HCT116 (cell line): ENCODE data around the gene MRPL49.

Experiments used
- CEBPB ChIP-seq: IDR thresholded peaks from 2 replicates; pipeline ENCODE4 v1.6.1; 2012; ENCODE audit warnings: low read depth
- CTCF ChIP-seq, 3 experiments: fragments of 200-600 bp in 1 of 3; sonication (generic) in 1 of 3; IDR thresholded peaks in 2 of 3; conservative IDR thresholded peaks in 1 of 3; 2 replicates each; pipeline ENCODE4 v1.5.1; 2012 to 2017; ENCODE audit warnings: low read depth in 2 of 3, low read length in 2 of 3, antibody characterized with exemption in 1 of 3, borderline replicate concordance in 1 of 3, control low read depth in 1 of 3, mild to moderate bottlenecking in 1 of 3, mixed read lengths in 1 of 3, mixed run types in 1 of 3, moderate library complexity in 1 of 3; ENCODE audit not compliant: insufficient read depth in 1 of 3
- EZH2 ChIP-seq: fragments of 200-600 bp; sonication (generic); IDR thresholded peaks from 2 replicates; pipeline ENCODE4 v1.6.1; 2017; ENCODE audit warnings: antibody characterized with exemption, mixed run types
- EZH2phosphoT487 ChIP-seq: fragments of 200-600 bp; IDR thresholded peaks from 2 replicates; pipeline ENCODE4 v1.6.1; 2018; ENCODE audit warnings: antibody characterized with exemption, borderline replicate concordance
- JUND ChIP-seq: IDR thresholded peaks from 2 replicates; pipeline ENCODE4 v1.6.1; 2012
- MAX ChIP-seq: IDR thresholded peaks from 2 replicates; pipeline ENCODE4 v1.6.1; 2012
- POLR2A ChIP-seq: IDR thresholded peaks from 2 replicates; pipeline ENCODE4 v1.7.0; 2011; ENCODE audit warnings: borderline replicate concordance; ENCODE audit not compliant: insufficient read depth, insufficient read length; ENCODE audit errors: extremely low read depth
- POLR2AphosphoS5 ChIP-seq: IDR thresholded peaks from 2 replicates; pipeline ENCODE4 v1.6.1; 2011; ENCODE audit warnings: mild to moderate bottlenecking, low read depth, low read length, moderate library complexity
- REST ChIP-seq: IDR thresholded peaks from 2 replicates; pipeline ENCODE4 v1.6.1; 2012; ENCODE audit warnings: low read depth
- SIN3A ChIP-seq: IDR thresholded peaks from 2 replicates; pipeline ENCODE4 v1.6.1; 2012; ENCODE audit warnings: low read depth
- SRF ChIP-seq: IDR thresholded peaks from 2 replicates; pipeline ENCODE4 v1.6.1; 2012; ENCODE audit warnings: low read depth
- TCF7L2 ChIP-seq: IDR thresholded peaks from 2 replicates; pipeline ENCODE4 v1.7.0; 2011; ENCODE audit warnings: borderline replicate concordance, inconsistent platforms; ENCODE audit not compliant: insufficient read depth, insufficient read length; ENCODE audit errors: extremely low read depth
- YY1 ChIP-seq: IDR thresholded peaks from 2 replicates; pipeline ENCODE4 v1.6.1; 2011; ENCODE audit warnings: low read length, low read depth, moderate library complexity, mild to moderate bottlenecking; ENCODE audit not compliant: insufficient replicate concordance; ENCODE audit errors: extremely low read depth
- TF ChIP-seq, protein P1 (sequence below): IDR thresholded peaks from 2 replicates; pipeline ENCODE4 v1.6.1; 2012

- TF ChIP-seq SIN3A (no peak), CTCF (IDR thresholded peaks at IDR 0.05 in 2 of 3, conservative IDR thresholded peaks at IDR 0.05 in 1 of 3; ENCODE audit: borderline replicate concordance in 1 of 3, insufficient read depth in 1 of 3, low read depth in 2 of 3, low read length in 2 of 3) (no peak), JUND (no peak), MAX (no peak), POLR2A (no peak), POLR2AphosphoS5 (no peak), CEBPB (no peak), SRF (no peak), YY1 (no peak), EZH2phosphoT487 (no peak), TCF7L2 (no peak), EZH2 (no peak), REST (no peak)
- TF ChIP-seq, protein P1, sequence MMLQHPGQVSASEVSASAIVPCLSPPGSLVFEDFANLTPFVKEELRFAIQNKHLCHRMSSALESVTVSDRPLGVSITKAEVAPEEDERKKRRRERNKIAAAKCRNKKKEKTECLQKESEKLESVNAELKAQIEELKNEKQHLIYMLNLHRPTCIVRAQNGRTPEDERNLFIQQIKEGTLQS: no peak
These were observed 34.3 kb upstream of the MRPL49 start for GRCh38 chr11:65087827-65088226.
